Activated naive CD8-positive, alpha-beta T cell treated with anti-CD3 and anti-CD28 coated beads, Interleukin-2, amount 50 U/mL, for 24 hours (primary cell): ENCODE results near the gene RTN4RL2.
A peak's percentile ranks its signal among the peaks of the same experiment; 100 is the strongest.

Source experiments
- ATAC-seq: fragments of 150-1000 bp; cut with Tn5 transposase; one replicate; pipeline ENCODE4 v1.10.0; 2021
- DNase-seq: peaks from one replicate; pipeline ENCODE4 v3.0.0; 2021
- H3K27ac Mint-ChIP-seq: one replicate; pipeline ENCODE4 v1.8.0; 2021; ENCODE audit warnings: mild to moderate bottlenecking, mixed read lengths
- H3K27me3 Mint-ChIP-seq: one replicate; pipeline ENCODE4 v1.8.0; 2021; ENCODE audit warnings: mixed read lengths
- H3K36me3 Mint-ChIP-seq: one replicate; pipeline ENCODE4 v1.8.0; 2021; ENCODE audit warnings: low read depth, mixed read lengths
- H3K4me1 Mint-ChIP-seq: one replicate; pipeline ENCODE4 v1.8.0; 2021; ENCODE audit warnings: mixed read lengths
- H3K4me3 Mint-ChIP-seq: one replicate; pipeline ENCODE4 v1.8.0; 2021; ENCODE audit warnings: mild to moderate bottlenecking, moderate library complexity, mixed read lengths
- H3K9me3 Mint-ChIP-seq: one replicate; pipeline ENCODE4 v1.8.0; 2021; ENCODE audit warnings: mixed read lengths

The RTN4RL2 gene

DNA sequence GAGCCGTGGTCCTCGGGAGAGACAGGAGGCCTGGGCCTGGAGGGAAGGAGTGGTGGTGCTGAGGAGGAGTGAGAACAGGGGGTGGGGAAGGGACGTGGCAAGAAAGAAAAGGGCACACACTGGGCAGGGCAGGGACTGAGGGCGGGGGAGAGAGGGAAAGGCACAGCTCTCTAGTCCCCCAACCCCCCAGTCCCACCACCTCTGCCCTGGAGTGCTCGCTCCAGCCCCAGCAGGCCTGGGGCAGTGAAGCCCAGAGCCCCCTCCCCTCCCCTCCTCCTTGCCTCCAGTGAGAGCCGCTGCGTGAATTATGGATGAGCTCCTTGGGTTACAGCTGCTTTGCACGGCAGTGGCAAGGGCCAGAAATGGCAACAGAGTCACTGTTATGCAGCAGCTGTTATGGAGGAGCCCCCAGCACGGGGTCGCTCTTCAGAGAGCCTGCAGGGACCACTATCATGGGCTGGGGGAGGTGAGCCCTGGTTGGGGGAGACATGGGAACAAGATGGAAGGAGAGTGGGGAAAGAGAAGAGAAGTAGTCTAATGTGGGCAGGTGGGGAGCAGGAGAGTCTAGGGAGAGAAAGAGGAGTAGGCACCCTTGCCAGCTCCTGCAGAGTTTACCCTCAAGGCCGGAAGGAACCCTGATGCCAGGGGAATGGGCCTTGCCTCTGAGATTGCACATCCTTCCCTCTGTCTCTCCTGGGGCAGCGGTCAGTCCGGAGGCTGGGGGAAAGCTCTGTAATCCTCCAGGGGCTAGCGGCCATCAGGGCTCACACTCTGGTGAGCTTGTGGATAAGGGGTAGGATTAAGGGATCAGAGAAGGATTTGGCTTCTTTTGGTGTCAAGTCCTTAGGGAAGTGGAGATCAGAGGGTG, 3.6 kb downstream of the RTN4RL2 start:
- no peak overlapping the region for H3K27ac Mint-ChIP-seq
- DNase-seq (no peak), ATAC-seq (no peak)

DNA sequence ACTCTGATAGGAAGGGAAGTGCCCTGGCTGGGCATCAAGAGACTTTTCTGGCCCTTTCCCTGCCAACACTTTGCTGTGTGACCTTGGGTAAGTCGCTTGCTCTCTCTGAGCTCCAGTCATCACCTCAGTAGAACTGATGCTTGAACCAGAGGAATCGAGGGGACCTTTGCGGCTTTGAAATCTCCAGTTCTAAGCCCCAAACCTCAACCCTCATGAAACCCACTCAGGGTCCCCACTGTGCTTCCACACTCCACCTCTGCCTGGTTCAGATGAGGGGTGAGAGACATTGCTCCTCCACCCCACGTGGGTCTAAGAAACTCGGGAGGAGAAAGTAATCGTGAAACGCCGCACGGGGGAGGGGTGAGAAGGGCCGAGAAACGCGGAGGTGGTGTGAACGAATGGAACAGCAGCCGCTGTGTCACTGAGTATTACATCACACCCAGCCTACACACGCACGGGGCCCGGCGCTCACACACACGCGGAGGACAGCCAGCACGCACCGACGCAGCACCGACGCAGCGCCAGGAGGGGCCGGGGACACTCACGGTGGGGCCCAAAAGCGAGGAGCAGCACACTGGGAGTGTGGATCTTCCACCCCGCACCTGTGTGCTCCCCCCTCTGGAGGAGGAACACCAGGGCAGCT, 4.3 kb downstream of the RTN4RL2 start:
- Mint-ChIP-seq H3K27me3 (peaks cover 15% of the 10 kb centered on the region), H3K4me1 (peaks cover 6% of the 10 kb centered on the region), H3K36me3 (no peaks in the 10 kb centered on the region)

More for the DNA sequence above, 3.6 kb downstream of the RTN4RL2 start:
- H3K27me3 Mint-ChIP-seq: peaks cover 19% of the 10 kb centered on the region
- H3K9me3 Mint-ChIP-seq: no peaks in the 10 kb centered on the region
- peaks cover 11% of the 10 kb centered on the region for H3K4me1 Mint-ChIP-seq
- no peak overlapping the region for H3K4me3 Mint-ChIP-seq
- H3K36me3 Mint-ChIP-seq: no peaks in the 10 kb centered on the region

DNA sequence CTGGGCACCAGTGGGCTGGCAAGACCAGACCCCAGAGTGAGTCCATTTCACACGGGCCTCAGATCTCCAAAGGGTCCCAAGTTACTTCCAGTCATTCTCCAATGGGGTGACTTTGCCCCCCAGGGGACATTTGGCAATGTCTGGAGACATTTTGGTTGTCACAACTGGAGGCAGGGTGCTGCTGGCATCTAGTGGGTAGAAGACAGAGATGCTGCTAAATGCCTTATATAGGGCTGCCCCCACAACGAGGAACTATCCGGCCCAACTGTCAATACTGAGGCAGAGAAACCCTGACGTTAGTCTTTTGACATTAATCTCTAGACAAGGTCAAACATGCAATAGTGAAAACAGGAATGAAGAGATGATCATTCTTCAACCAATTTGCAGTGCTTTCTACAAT, 6.4 kb downstream of the RTN4RL2 start:
- ATAC-seq (no peak), DNase-seq (no peak)
- no peaks in the 10 kb centered on the region for H3K36me3 Mint-ChIP-seq
- no peaks in the 10 kb centered on the region for H3K9me3 Mint-ChIP-seq
- no peak overlapping the region for H3K27ac Mint-ChIP-seq
- peaks cover under 1% of the 10 kb centered on the region for H3K27me3 Mint-ChIP-seq
- no peak overlapping the region for H3K4me3 Mint-ChIP-seq
- no peaks in the 10 kb centered on the region for H3K4me1 Mint-ChIP-seq

More for the DNA sequence above, 4.3 kb downstream of the RTN4RL2 start:
- no peak overlapping the region for H3K27ac Mint-ChIP-seq
- H3K4me3 Mint-ChIP-seq: no peak overlapping the region
- ATAC-seq (no peak), DNase-seq (no peak)
- H3K9me3 Mint-ChIP-seq: no peaks in the 10 kb centered on the region

DNA sequence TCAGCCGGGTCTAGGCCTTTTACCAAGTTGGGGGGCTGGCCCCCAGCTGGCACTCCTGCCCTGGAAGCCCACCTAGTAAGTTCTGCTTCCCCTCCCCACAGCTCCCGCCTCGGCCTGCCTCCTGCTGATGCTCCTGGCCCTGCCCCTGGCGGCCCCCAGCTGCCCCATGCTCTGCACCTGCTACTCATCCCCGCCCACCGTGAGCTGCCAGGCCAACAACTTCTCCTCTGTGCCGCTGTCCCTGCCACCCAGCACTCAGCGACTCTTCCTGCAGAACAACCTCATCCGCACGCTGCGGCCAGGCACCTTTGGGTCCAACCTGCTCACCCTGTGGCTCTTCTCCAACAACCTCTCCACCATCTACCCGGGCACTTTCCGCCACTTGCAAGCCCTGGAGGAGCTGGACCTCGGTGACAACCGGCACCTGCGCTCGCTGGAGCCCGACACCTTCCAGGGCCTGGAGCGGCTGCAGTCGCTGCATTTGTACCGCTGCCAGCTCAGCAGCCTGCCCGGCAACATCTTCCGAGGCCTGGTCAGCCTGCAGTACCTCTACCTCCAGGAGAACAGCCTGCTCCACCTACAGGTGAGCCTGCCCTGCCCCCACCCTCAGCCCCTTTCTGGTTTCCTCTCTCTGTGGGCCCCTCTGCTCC, 7.3 kb downstream of the RTN4RL2 start:
- Mint-ChIP-seq H3K9me3 (no peaks in the 10 kb centered on the region), H3K4me1 (no peaks in the 10 kb centered on the region), H3K36me3 (no peaks in the 10 kb centered on the region), H3K4me3 (no peak overlapping the region), H3K27ac (no peak overlapping the region), H3K27me3 (no peaks in the 10 kb centered on the region)
- DNase-seq: no peak
- ATAC-seq: no peak

DNA sequence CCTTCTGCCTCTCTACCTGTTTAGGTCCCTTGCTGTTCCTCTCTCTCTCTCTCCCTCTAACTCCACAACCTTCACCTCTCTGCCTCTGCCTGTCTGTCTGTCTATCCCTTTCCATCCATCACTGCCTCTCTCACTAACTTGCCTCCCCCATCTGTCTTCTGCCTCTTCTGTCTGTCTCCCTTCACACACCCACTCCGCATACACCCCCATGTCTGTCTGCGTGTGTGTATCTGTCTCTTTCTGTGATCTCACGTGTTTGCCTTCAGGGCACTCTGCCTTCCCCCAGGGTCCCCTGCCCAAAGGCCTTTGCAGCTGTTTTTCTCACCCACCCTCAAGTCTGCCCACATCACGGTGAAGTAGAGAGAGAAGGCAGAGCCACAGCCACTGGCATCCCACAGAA, 7.9 kb downstream of the RTN4RL2 start:
- no peaks in the 10 kb centered on the region for H3K36me3 Mint-ChIP-seq
- ATAC-seq: no peak
- no peaks in the 10 kb centered on the region for H3K9me3 Mint-ChIP-seq
- no peaks in the 10 kb centered on the region for H3K4me1 Mint-ChIP-seq
- H3K27ac Mint-ChIP-seq: no peak overlapping the region
- no peak overlapping the region for H3K4me3 Mint-ChIP-seq
- no peak for DNase-seq
- H3K27me3 Mint-ChIP-seq: no peaks in the 10 kb centered on the region

DNA sequence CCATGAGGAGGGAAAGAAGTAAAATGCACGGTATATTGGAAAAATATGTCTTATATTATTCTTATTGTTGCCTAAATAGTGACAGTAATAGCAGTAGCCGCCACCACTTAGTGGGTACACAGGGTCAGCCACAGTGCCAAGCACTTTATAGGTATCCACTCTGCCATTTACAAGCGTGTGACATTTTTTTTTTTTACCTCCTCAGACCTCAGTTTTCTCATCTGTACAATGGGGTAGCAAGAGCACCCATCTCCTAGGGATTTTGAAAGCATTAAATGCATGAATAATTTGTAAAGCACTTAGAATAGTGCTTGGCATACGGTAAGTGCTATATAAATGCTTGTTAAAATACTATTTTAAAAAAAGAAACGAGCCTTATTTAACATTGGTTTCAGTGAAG, 8.9 kb downstream of the RTN4RL2 start:
- Mint-ChIP-seq H3K4me3 (no peak overlapping the region), H3K36me3 (no peaks in the 10 kb centered on the region), H3K4me1 (peaks cover 6% of the 10 kb centered on the region), H3K9me3 (no peaks in the 10 kb centered on the region), H3K27me3 (no peaks in the 10 kb centered on the region), H3K27ac (no peak overlapping the region)
- DNase-seq (no peak), ATAC-seq (no peak)

DNA sequence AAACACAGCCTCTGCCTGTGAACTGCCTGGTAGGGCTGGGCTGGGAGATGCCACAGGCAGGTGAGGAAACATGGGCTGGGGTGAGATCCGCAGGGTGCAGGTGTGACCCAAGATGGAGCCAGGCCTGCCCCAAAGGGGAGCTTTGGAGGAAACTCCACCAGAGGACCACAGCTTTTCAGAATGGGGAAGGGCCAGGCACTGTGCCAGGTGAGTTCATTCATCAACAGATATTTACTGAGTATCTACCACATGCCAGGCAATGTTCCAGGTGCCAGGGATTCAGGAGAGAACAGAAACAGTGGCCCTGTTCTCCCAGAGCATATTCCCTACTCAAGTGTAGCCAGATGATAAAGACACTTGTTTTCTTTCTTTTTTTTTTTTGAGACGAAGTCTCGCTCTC, 11.2 kb downstream of the RTN4RL2 start:
- Mint-ChIP-seq H3K4me3 (no peak overlapping the region), H3K36me3 (peaks cover 2% of the 10 kb centered on the region), H3K27ac (no peak overlapping the region), H3K9me3 (no peaks in the 10 kb centered on the region), H3K27me3 (no peaks in the 10 kb centered on the region), H3K4me1 (peaks cover 26% of the 10 kb centered on the region)
- DNase-seq: no peak
- ATAC-seq: no peak

DNA sequence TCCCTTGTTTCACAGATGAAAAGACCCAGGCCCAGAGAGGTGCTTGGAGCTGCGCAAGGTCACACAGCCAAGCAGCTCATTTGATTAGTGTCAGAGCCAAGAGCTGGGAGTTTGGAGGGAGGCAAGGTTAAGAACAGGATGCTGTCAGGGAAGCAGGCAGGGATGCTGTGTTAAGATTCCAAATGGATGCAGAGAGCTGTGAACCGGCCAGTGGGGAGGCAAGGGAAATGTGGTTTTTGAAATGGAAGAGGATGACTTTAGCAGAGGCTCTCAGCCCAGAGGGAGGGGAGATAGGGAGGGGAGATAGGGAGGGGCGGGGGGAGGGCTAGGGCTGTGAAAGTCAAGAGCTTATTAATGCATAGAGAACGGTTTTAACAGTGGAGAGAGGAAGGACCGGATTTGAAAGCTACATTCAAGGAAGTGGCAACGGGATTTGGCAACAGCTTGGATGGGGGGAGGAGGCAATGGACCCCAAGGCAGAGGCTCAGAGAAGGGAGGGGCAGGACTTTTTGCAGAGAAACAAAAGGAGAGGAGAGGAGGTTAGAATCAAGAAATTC, 13.0 kb downstream of the RTN4RL2 start:
- no peak overlapping the region for H3K27ac Mint-ChIP-seq
- peaks cover 6% of the 10 kb centered on the region for H3K27me3 Mint-ChIP-seq
- H3K4me1 Mint-ChIP-seq: peaks cover 29% of the 10 kb centered on the region
- DNase-seq: no peak
- peaks cover 2% of the 10 kb centered on the region for H3K36me3 Mint-ChIP-seq
- ATAC-seq: no peak
- no peaks in the 10 kb centered on the region for H3K9me3 Mint-ChIP-seq
- no peak overlapping the region for H3K4me3 Mint-ChIP-seq

DNA sequence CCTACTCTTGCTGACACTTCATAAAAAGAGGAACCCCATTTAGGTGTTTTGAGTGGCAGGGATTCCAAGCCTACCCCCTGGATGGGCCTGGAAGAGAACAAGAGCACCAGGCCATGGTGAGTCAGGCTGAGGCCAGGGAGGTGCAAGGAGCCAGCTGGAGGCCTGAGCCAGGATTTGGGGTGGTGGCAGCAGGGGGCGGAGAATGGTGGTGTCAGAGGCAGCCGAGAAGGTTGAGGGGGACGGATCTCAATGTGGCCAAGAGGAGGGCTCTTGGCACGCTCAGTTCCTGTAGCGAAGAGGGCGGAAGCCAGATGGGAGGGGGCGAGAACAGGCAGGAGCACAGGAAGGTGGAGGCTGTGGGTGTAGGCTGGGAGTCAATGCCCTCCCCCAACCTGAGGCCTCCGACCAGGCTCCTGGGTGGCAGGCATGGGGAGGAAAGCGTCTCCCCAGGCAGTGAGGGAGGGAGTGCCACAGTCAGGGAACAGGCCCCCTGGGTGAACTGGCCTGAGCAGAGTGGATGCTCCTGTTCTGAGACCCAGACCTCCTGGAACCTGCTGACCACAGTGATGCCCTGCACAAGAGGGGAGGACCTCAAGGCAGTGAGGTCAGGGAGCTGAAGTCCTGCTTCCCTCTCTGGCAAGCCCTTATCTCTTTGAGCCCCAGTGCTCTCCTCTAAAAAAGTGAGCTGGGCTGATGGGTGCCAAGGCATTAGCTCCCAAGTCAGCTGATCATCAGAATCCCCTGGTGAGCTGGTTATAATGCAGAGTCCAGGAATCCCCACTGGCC, 13.9 kb downstream of the RTN4RL2 start:
- Mint-ChIP-seq H3K36me3 (peaks cover 2% of the 10 kb centered on the region), H3K27ac (no peak overlapping the region), H3K9me3 (no peaks in the 10 kb centered on the region), H3K4me1 (peaks cover 29% of the 10 kb centered on the region), H3K27me3 (peaks cover 6% of the 10 kb centered on the region), H3K4me3 (no peak overlapping the region)
- DNase-seq (peak; percentile 47), ATAC-seq (peak; percentile 64)

DNA sequence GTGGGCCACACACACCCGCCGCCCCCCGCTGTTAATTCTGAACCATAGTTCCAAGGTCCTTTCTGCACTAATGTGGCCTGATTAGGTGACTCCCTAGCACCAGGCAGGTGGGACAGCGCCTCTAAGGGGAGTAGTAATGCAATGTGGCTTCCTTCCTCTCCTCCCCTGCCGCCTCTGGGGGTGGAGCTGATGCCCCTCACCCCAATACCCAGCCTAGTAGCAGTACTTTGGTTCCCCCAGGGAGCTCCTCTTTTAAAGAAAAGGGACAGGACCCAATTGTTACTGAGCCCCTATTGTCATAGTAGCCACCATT, 14.4 kb downstream of the RTN4RL2 start:
- ATAC-seq: no peak
- peaks cover 29% of the 10 kb centered on the region for H3K4me1 Mint-ChIP-seq
- H3K9me3 Mint-ChIP-seq: no peaks in the 10 kb centered on the region
- H3K27ac Mint-ChIP-seq: no peak overlapping the region
- no peak for DNase-seq
- no peak overlapping the region for H3K4me3 Mint-ChIP-seq
- H3K27me3 Mint-ChIP-seq: peaks cover 11% of the 10 kb centered on the region
- peaks cover 2% of the 10 kb centered on the region for H3K36me3 Mint-ChIP-seq

DNA sequence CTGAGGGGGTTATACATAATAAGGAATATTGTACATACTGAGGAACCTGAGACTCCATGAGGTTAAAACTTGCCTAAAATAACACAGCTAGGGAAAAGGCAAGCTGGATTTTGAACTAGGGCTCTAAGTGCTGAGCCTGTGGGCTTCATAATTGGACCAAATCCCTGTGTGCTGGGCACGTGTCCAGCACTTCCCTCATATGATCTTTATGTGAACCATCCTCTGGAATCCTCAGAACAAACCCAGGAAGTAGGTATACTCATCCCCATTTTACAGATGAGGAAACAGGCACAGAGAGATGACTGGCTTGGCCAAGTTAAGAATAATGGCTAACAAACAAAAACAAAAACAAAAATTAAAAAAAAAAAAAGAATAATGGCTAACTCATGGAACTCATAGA, 14.9 kb downstream of the RTN4RL2 start:
- peaks cover 11% of the 10 kb centered on the region for H3K27me3 Mint-ChIP-seq
- H3K4me1 Mint-ChIP-seq: peaks cover 31% of the 10 kb centered on the region
- H3K36me3 Mint-ChIP-seq: peaks cover 2% of the 10 kb centered on the region
- H3K9me3 Mint-ChIP-seq: no peaks in the 10 kb centered on the region
- H3K27ac Mint-ChIP-seq: peak overlapping the region; percentile 70
- H3K4me3 Mint-ChIP-seq: no peak overlapping the region
- ATAC-seq: no peak
- DNase-seq: no peak

DNA sequence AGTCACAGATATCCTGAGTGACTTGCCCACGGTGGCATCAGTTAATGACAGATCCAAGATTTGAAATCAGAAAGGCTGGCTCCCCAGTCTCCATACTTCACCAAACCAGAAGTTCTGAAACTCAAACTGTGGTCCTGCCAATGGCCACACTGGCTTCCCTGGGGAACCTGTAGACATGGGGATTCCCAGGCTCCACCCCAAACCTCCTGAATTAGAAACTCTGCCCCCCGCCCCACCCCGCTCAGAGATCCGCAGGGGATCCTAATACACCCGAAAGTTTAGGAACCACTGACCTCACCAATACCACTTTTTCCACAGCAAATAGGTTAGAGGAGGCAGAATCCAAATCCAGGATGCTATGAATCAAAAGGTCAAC, 15.3 kb downstream of the RTN4RL2 start:
- peak overlapping the region; percentile 69 for H3K4me3 Mint-ChIP-seq
- H3K27ac Mint-ChIP-seq: peak overlapping the region; percentile 70
- H3K9me3 Mint-ChIP-seq: no peaks in the 10 kb centered on the region
- peaks cover 14% of the 10 kb centered on the region for H3K27me3 Mint-ChIP-seq
- H3K4me1 Mint-ChIP-seq: peaks cover 33% of the 10 kb centered on the region
- DNase-seq (no peak), ATAC-seq (peak; percentile 1)
- peaks cover 2% of the 10 kb centered on the region for H3K36me3 Mint-ChIP-seq

DNA sequence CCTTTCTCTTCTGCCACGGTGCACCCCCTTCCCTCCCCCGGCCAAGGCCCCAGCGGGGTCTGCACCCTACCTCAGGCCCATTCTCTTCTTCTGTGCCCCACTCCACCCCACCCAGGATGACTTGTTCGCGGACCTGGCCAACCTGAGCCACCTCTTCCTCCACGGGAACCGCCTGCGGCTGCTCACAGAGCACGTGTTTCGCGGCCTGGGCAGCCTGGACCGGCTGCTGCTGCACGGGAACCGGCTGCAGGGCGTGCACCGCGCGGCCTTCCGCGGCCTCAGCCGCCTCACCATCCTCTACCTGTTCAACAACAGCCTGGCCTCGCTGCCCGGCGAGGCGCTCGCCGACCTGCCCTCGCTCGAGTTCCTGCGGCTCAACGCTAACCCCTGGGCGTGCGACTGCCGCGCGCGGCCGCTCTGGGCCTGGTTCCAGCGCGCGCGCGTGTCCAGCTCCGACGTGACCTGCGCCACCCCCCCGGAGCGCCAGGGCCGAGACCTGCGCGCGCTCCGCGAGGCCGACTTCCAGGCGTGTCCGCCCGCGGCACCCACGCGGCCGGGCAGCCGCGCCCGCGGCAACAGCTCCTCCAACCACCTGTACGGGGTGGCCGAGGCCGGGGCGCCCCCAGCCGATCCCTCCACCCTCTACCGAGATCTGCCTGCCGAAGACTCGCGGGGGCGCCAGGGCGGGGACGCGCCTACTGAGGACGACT, 15.9 kb downstream of the RTN4RL2 start:
- Mint-ChIP-seq H3K27me3 (peaks cover 20% of the 10 kb centered on the region), H3K27ac (peak overlapping the region; percentile 70)
- peak; percentile 38 for DNase-seq

More for the DNA sequence above, 15.9 kb downstream of the RTN4RL2 start:
- H3K9me3 Mint-ChIP-seq: no peaks in the 10 kb centered on the region
- peaks cover 33% of the 10 kb centered on the region for H3K4me1 Mint-ChIP-seq
- H3K36me3 Mint-ChIP-seq: peaks cover 2% of the 10 kb centered on the region
- peak overlapping the region; percentile 69 for H3K4me3 Mint-ChIP-seq
- ATAC-seq: peak; percentile 25
